Measurements from ENCODE around the gene OR6B1.

The OR6B1 gene

DNA sequence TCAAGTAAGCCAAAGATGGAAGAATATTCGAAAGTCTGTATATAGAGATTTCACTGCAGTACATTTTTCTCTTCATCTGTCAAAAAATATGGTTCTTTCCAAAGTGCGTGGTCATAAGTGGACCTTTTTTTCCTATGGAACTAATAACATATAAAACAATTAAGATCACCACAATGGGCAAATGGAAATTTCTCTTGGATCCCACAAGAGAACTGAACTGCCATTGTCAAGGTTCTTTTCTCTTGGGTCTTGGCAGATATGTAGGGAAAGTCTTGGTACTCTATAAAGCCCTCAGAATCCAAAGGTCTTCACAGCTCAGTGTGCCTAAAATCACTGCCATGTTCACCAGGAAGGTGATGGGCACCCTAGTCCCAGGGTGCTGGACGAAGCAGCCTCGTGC lies at the start of gene OR6B1:
Gene OR6B1 (plus strand): TSS at position 301 of the 400 bp plus-strand sequence. CDS start 3,677 bp downstream, outside the sequence.
- TF ChIP-seq, protein P1, sequence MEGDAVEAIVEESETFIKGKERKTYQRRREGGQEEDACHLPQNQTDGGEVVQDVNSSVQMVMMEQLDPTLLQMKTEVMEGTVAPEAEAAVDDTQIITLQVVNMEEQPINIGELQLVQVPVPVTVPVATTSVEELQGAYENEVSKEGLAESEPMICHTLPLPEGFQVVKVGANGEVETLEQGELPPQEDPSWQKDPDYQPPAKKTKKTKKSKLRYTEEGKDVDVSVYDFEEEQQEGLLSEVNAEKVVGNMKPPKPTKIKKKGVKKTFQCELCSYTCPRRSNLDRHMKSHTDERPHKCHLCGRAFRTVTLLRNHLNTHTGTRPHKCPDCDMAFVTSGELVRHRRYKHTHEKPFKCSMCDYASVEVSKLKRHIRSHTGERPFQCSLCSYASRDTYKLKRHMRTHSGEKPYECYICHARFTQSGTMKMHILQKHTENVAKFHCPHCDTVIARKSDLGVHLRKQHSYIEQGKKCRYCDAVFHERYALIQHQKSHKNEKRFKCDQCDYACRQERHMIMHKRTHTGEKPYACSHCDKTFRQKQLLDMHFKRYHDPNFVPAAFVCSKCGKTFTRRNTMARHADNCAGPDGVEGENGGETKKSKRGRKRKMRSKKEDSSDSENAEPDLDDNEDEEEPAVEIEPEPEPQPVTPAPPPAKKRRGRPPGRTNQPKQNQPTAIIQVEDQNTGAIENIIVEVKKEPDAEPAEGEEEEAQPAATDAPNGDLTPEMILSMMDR (IDR thresholded peaks at IDR 0.05; ENCODE audit: control extremely low read depth, extremely low read depth, low read depth, missing control alignments), result no peak
- DNase-seq (ENCODE audit: extremely low spot score), result no peak
- ChIA-PET CTCF (interaction anchor here (1.1 kb wide), 1 partner anchor 10 kb away, joined by 5 read pairs; no protein-coding TSS in a partner anchor), POLR2A (no interaction called here)

GRCh38 chr7:143953421-143953820 lies 46.7 kb upstream of the OR6B1 start:
- no peak for DNase-seq (ENCODE audit: extremely low spot score)
- TF ChIP-seq, protein P1 (IDR thresholded peaks at IDR 0.05; ENCODE audit: control extremely low read depth, extremely low read depth, low read depth, missing control alignments), result no peak
- ChIA-PET CTCF (no interaction called here), POLR2A (no interaction called here)

DNA sequence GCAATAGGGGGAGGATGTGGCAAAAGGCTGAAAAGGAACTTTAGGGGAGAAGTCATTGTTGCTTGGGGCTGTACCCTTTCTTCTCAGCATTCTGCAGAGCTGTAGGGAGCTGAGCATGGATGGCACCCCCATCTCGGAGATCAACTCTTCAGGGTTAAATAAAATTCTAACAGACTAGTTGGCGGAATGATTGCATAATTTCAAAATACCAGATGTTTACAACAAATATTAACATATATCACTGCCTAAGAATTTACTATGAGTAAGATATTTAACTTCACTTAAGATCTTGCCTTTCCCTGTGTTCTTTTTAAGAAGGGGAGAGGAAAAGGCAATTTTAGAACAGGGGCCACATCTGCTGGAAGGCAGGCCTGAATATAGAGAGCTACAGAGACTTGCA lies 46.0 kb upstream of the OR6B1 start:
- no peak for DNase-seq (ENCODE audit: extremely low spot score)
- ChIA-PET CTCF (no interaction called here), POLR2A (no interaction called here)
- TF ChIP-seq, protein P1 (IDR thresholded peaks at IDR 0.05; ENCODE audit: control extremely low read depth, extremely low read depth, low read depth, missing control alignments), result no peak

- CTCF ChIA-PET, result interaction anchor here (1.4 kb wide), 1 partner anchor 174 kb away, joined by 3 read pairs; no protein-coding TSS in a partner anchor
- POLR2A ChIA-PET, result no interaction called here
- TF ChIP-seq, protein P1 (IDR thresholded peaks at IDR 0.05; ENCODE audit: control extremely low read depth, extremely low read depth, low read depth, missing control alignments), result no peak
- DNase-seq (ENCODE audit: extremely low spot score), result no peak
These were observed 45.6 kb upstream of the OR6B1 start, which contains the start of gene OR2F1 for GRCh38 chr7:143954544-143954943. Gene OR2F1, plus strand, starts transcription at chr7:143954844. Its CDS starts 5,127 bp downstream, at chr7:143959971.

DNA sequence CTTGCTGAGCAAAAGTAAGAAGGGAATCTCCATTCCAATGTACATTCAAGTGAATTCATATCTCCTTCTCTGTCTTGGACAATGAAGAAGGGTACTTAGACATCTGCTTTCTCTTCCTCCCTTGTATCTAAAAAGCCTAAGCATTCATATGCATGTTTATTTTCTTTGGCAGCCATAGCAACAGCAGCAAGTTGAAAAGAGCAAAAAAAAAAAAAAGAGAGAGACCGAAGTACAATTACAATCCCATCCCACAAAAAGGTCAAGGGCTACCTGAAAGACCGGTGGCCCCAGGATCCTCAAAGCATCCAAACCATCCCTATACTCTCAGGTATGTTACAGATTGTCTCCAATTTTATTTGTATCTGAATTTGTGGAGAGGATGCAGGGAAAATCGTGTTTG lies 41.3 kb upstream of the OR6B1 start:
- no peak for DNase-seq (ENCODE audit: extremely low spot score)
- POLR2A ChIA-PET, result no interaction called here
- CTCF ChIA-PET, result no interaction called here
- TF ChIP-seq, protein P1 (IDR thresholded peaks at IDR 0.05; ENCODE audit: control extremely low read depth, extremely low read depth, low read depth, missing control alignments), result no peak

DNA sequence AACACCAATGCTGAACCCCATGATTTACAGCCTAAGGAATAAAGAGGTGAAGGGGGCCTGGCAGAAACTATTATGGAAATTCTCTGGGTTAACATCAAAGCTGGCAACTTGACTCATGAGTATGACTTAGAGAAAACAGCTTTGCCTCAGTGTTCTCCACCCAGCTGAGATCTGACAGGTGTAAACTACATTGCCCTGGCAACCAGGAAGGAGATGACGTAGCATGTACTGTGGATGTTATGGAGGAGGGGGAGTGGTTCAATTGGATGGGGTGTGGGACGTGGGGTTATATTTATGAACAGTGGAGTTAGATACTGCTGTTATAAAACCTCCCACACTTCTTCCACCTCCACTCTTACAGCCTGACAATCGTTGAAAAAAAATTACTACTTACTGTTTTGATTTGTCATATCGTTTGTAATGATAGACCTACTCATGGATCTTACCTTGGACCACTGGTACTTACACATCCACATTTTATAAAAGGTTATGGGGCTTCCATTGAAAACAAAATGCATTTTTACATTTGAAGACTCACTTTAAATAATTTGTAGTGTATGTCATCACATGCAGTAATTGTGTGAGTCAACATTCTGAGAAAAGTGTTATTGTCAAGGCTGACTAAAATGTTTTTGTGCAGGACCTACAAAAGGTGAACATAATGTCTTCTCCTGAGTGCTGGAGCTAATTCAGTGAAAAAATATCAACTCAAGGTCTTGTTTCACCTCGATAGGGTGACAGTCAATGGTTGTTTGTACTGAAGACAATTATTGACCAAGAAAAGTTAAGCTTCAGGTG lies 39.1 kb upstream of the OR6B1 start:
- CTCF ChIA-PET, result interaction anchor here (1.5 kb wide), 1 partner anchor 31 kb away, joined by 3 read pairs; no protein-coding TSS in a partner anchor
- TF ChIP-seq, protein P1 (IDR thresholded peaks at IDR 0.05; ENCODE audit: control extremely low read depth, extremely low read depth, low read depth, missing control alignments), result no peak
- POLR2A ChIA-PET, result no interaction called here
- DNase-seq (ENCODE audit: extremely low spot score), result no peak

Data from GM10248 (cell line).